CD4-positive, alpha-beta T cell (primary cell): ENCODE results near the gene VPS45. TPM values are rescaled to one million over a fixed set of nuclear protein-coding genes. Genes with fewer than 3 reads are reported as not detected.

Experiments used
- ATAC-seq: fragments of 200-7000 bp; cut with Tn5 transposase; one replicate; pipeline ENCODE4 v1.10.0; 2022; ENCODE audit warnings: mild to moderate bottlenecking; ENCODE audit not compliant: poor library complexity
- CTCF ChIA-PET: fragments of 350-600 bp; sonication (Branson Sonifier 250); formaldehyde crosslinking; loops from one replicate; lab custom pipeline; 2021; ENCODE audit warnings: antibody characterized with exemption, inconsistent platforms; lab: Charles Lee
- POLR2A ChIA-PET: fragments of 350-600 bp; sonication (Branson Sonifier 250); formaldehyde crosslinking; loops from one replicate; lab custom pipeline; 2021; ENCODE audit warnings: antibody characterized with exemption, inconsistent platforms; lab: Charles Lee
- DNase-seq, 14 experiments: peaks; one replicate each; pipeline ENCODE4 v3.0.0-alpha.2; 2013 to 2020; ENCODE audit warnings: mixed read lengths in 2 of 14
- H3K27ac ChIP-seq, 2 donors: one replicate each; pipeline versions ENCODE4 v1.5.1 to v1.7.0; 2013; ENCODE audit warnings: low read length in 2 of 2, low read depth in 1 of 2, mild to moderate bottlenecking in 1 of 2
- H3K27me3 ChIP-seq, 2 experiments: 1 replicate in 1 of 2; 2 replicates in 1 of 2; pipeline versions ENCODE4 v1.6.1 to v1.7.0; 2013; ENCODE audit warnings: low read length in 2 of 2, control low read depth in 1 of 2, mild to moderate bottlenecking in 1 of 2, moderate library complexity in 1 of 2; ENCODE audit not compliant: insufficient read depth in 2 of 2, control insufficient read depth in 1 of 2
- H3K36me3 ChIP-seq: one replicate; pipeline ENCODE4 v1.6.1; 2013; ENCODE audit warnings: low read length, control low read depth; ENCODE audit not compliant: insufficient read depth
- H3K4me1 ChIP-seq: one replicate; pipeline ENCODE4 v1.6.1; 2013; ENCODE audit warnings: low read length, control low read depth; ENCODE audit not compliant: insufficient read depth
- H3K4me3 ChIP-seq: one replicate; pipeline ENCODE4 v1.5.1; 2013; ENCODE audit warnings: mild to moderate bottlenecking, low read length, moderate library complexity
- H3K9me3 ChIP-seq, 2 experiments: 1 replicate in 1 of 2; 2 replicates in 1 of 2; pipeline versions ENCODE4 v1.6.1 to v1.7.0; 2013; ENCODE audit warnings: low read length in 2 of 2, mild to moderate bottlenecking in 2 of 2, control low read depth in 1 of 2, moderate library complexity in 1 of 2; ENCODE audit not compliant: control insufficient read depth in 1 of 2, insufficient read depth in 1 of 2
- H3K27ac Mint-ChIP-seq: one replicate; pipeline ENCODE4 v1.8.0; 2020; ENCODE audit warnings: mixed read lengths
- H3K27me3 Mint-ChIP-seq: one replicate; pipeline ENCODE4 v1.8.0; 2021; ENCODE audit warnings: mixed read lengths
- H3K36me3 Mint-ChIP-seq: one replicate; pipeline ENCODE4 v1.8.0; 2021; ENCODE audit warnings: low read depth, mixed read lengths
- H3K4me1 Mint-ChIP-seq: one replicate; pipeline ENCODE4 v1.8.0; 2021; ENCODE audit warnings: low read depth, mixed read lengths
- H3K4me3 Mint-ChIP-seq: one replicate; pipeline ENCODE4 v1.8.0; 2020; ENCODE audit warnings: mild to moderate bottlenecking, mixed read lengths
- H3K9me3 Mint-ChIP-seq: one replicate; pipeline ENCODE4 v1.8.0; 2020; ENCODE audit warnings: mixed read lengths
- CTCF ChIP-seq: fragments of 200-600 bp; IDR thresholded peaks from one replicate; pipeline ENCODE4 v1.8.0; 2022; ENCODE audit warnings: antibody characterized with exemption, mild to moderate bottlenecking
- intact Hi-C, 2 experiments: fragments of 100-400 bp; cut with DNase I in 1 of 2; cut with micrococcal nuclease in 1 of 2; formaldehyde crosslinking; loops; one replicate each; pipeline versions ENCODE4 v1.15.1 to v1.9.0; 2023 to 2025; cut with DNase I, micrococcal nuclease
- total RNA-seq, 174 experiments: library from RNA in 2 of 174; stranded (reverse) in 2 of 174; gene quantifications; one replicate each; pipeline ENCODE4 v1.2.3 and lab custom pipeline; 2021 to 2026

The VPS45 gene
- total RNA-seq, 2 experiments from 2014 or later, result 9.6 to 10.7 TPM

DNA sequence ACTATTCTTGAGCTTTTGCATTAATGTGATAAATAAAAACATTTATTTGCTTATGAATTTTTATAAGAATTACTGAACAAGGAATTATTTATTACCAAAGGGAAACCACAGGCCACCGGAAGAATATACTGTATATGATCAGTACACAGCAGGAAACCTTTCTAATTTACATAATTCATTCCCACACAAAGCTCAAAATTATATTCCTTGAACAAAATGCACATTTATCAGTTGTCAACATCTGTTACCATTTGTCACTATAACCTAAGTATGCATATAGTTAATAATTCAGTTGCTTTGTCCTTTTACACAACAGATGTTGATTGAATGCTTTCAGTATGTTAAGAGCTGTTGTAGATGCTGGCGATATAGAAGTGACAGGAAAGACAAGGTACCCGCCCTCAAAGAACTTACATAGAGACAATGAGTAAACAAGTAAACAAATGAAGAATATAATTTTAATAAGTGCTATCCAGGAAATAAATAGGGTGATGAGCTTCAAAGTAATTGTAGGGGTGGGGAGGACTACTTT lies 27.2 kb downstream of the VPS45 start:
- Mint-ChIP-seq H3K27me3 (no peaks in the 10 kb centered on the region), H3K9me3 (no peaks in the 10 kb centered on the region), H3K4me3 (no peak overlapping the region), H3K27ac (no peak overlapping the region), H3K36me3 (peaks cover 31% of the 10 kb centered on the region), H3K4me1 (peaks cover 39% of the 10 kb centered on the region)
- peaks cover 23% of the 10 kb centered on the region for H3K4me1 ChIP-seq
- H3K36me3 ChIP-seq, result peaks cover 7% of the 10 kb centered on the region
- ATAC-seq (no peak), DNase-seq (peak in 1 of 14 experiments; percentile 32)
- intact Hi-C loops, result no loop called here
- POLR2A ChIA-PET, result interaction anchor here (0.6 to 1.3 kb wide), 7 partner anchors 15 to 67 kb away, joined by 3 to 7 read pairs (median 3); no protein-coding TSS in a partner anchor
- no peak for TF ChIP-seq CTCF
- peak overlapping the region in 1 of 2 donors; percentile 20 for H3K27ac ChIP-seq
- H3K4me3 ChIP-seq, result no peak overlapping the region
- H3K27me3 ChIP-seq, result no peaks in the 10 kb centered on the region
- CTCF ChIA-PET, result interaction anchor here (0.5 to 0.9 kb wide), 3 partner anchors 8 to 135 kb away, joined by 3 read pairs; no protein-coding TSS in a partner anchor
- no peaks in the 10 kb centered on the region for H3K9me3 ChIP-seq

GRCh38 chr1:150102986-150103385 lies 35.4 kb downstream of the VPS45 start:
- TF ChIP-seq CTCF, result no peak
- ATAC-seq (peak; percentile 50), DNase-seq (peak in 3 of 14 experiments; percentile 38 to 48 (median 41))
- POLR2A ChIA-PET, result interaction anchor here (0.6 to 1.3 kb wide), 4 partner anchors 47 to 84 kb away, joined by 3 read pairs; partner anchors contain the start of gene PLEKHO1
- CTCF ChIA-PET, result interaction anchor here (0.8 to 1.1 kb wide), 5 partner anchors 8 to 58 kb away, joined by 3 to 4 read pairs (median 3); no protein-coding TSS in a partner anchor
- no peaks in the 10 kb centered on the region for H3K9me3 ChIP-seq
- peaks cover 2% of the 10 kb centered on the region for H3K9me3 Mint-ChIP-seq
- H3K36me3 Mint-ChIP-seq, result peaks cover 14% of the 10 kb centered on the region
- peaks cover 4% of the 10 kb centered on the region for H3K36me3 ChIP-seq
- H3K27ac ChIP-seq, result no peak overlapping the region
- no peaks in the 10 kb centered on the region for H3K27me3 Mint-ChIP-seq
- no peak overlapping the region for H3K4me3 Mint-ChIP-seq
- peaks cover 42% of the 10 kb centered on the region for H3K4me1 ChIP-seq
- no peak overlapping the region for H3K4me3 ChIP-seq
- peaks cover 79% of the 10 kb centered on the region for H3K4me1 Mint-ChIP-seq
- peak overlapping the region; percentile 72 for H3K27ac Mint-ChIP-seq
- H3K27me3 ChIP-seq, result no peaks in the 10 kb centered on the region
- intact Hi-C loops, result no loop called here

DNA sequence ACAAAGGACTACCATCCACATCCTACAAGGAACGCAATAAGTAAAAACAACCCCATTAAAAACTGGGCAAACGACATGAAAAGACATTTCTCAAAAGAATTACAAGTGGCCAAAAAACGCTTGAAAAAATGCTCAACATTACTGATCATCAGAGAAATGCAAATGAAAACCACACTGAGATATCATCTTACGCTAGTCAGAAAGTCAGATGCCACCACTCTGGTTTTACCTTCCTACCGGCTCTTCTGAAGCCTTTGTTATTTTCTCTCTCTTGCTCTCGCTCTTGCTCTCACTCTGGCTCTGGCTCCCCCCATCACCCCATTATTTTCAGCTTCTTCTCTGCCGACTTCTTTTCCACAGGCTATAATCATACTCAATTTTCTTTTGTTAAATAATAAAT lies 38.8 kb downstream of the VPS45 start:
- H3K36me3 Mint-ChIP-seq, result peaks cover 10% of the 10 kb centered on the region
- Histone ChIP-seq H3K27me3 (no peaks in the 10 kb centered on the region), H3K9me3 (no peaks in the 10 kb centered on the region), H3K4me3 (peak overlapping the region; percentile 10), H3K4me1 (peaks cover 47% of the 10 kb centered on the region), H3K27ac (peak overlapping the region; percentile 42 to 77), H3K36me3 (no peaks in the 10 kb centered on the region)
- peaks cover 2% of the 10 kb centered on the region for H3K9me3 Mint-ChIP-seq
- ChIA-PET POLR2A (interaction anchor here (0.7 to 1.5 kb wide), 4 partner anchors 38 to 219 kb away, joined by 3 to 6 read pairs (median 4); partner anchors contain the start of gene PLEKHO1), CTCF (interaction anchor here (0.6 kb wide), 1 partner anchor 52 kb away, joined by 4 read pairs; no protein-coding TSS in a partner anchor)
- peaks cover 90% of the 10 kb centered on the region for H3K4me1 Mint-ChIP-seq
- no peaks in the 10 kb centered on the region for H3K27me3 Mint-ChIP-seq
- DNase-seq (peak in 13 of 14 experiments; percentile 4 to 78 (median 11)), ATAC-seq (peak; percentile 75)
- peak overlapping the region; percentile 86 for H3K27ac Mint-ChIP-seq
- intact Hi-C loops, result no loop called here
- peak overlapping the region; percentile 76 for H3K4me3 Mint-ChIP-seq
- no peak for TF ChIP-seq CTCF
